Amygdala (tissue), 56 donors: Measurements from ENCODE around the gene SETD6.

Source experiments
- DNase-seq, 56 donors: peaks; one replicate each; lab custom pipeline; 2025; lab: John Stamatoyannopoulos, UW

The SETD6 gene

GRCh38 chr16:58507195-58507962 is 7.9 kb upstream of the SETD6 start:
- no peak for DNase-seq

- no peak for DNase-seq
Observed at GRCh38 chr16:58507963-58508670, 7.2 kb upstream of the SETD6 start.

- no peak for DNase-seq
Observed at GRCh38 chr16:58508671-58509251, 6.6 kb upstream of the SETD6 start.

GRCh38 chr16:58509256-58510096 is 5.8 kb upstream of the SETD6 start:
- no peak for DNase-seq

GRCh38 chr16:58510097-58510775 is 5.1 kb upstream of the SETD6 start:
- no peak for DNase-seq

- DNase-seq = no peak
Observed at GRCh38 chr16:58510776-58511628, 4.3 kb upstream of the SETD6 start.

GRCh38 chr16:58511933-58512815 is 3.1 kb upstream of the SETD6 start:
- peak in 36 of 56 donors; percentile 25 to 81 (median 48) for DNase-seq

GRCh38 chr16:58513874-58514273 is 1.4 kb upstream of the SETD6 start:
- no peak for DNase-seq

GRCh38 chr16:58515871-58516767 is 802 bp downstream of the SETD6 start:
- DNase-seq = no peak

- DNase-seq = no peak
Observed at GRCh38 chr16:58516768-58517107, 1.4 kb downstream of the SETD6 start.

GRCh38 chr16:58518083-58518979 is 3.0 kb downstream of the SETD6 start:
- no peak for DNase-seq

- DNase-seq = no peak
Observed at GRCh38 chr16:58518980-58519368, 3.7 kb downstream of the SETD6 start.

- no peak for DNase-seq
Observed at GRCh38 chr16:58519707-58520106, 4.4 kb downstream of the SETD6 start.

- DNase-seq = no peak
Observed at GRCh38 chr16:58530179-58530578, 14.9 kb downstream of the SETD6 start.

- DNase-seq = no peak
Observed at GRCh38 chr16:58532414-58532813, 17.1 kb downstream of the SETD6 start.

- no peak for DNase-seq
Observed at GRCh38 chr16:58533751-58534470, 18.6 kb downstream of the SETD6 start.
